Measurements from ENCODE around the gene ESCO1.

ESCO1 gene

DNA sequence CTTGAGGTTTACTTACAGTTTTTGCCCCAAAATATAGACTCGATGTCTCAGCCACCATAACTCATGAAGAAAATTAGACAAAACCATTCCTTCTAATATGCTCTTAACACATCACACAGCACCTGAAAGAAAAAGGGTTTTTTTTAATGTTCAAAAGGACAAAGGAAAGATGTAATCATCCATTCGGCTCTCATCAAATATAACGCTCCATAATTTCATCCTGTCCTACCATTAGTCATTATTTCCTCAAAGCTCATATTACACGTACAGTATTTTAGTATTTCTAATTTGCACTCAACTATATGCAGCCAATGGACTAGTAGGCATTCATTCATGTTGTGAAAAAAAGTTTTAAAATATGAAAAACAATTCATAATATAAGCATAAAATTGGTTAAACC, 24.8 kb downstream of the ESCO1 start:
- DNase-seq = no peak

DNA sequence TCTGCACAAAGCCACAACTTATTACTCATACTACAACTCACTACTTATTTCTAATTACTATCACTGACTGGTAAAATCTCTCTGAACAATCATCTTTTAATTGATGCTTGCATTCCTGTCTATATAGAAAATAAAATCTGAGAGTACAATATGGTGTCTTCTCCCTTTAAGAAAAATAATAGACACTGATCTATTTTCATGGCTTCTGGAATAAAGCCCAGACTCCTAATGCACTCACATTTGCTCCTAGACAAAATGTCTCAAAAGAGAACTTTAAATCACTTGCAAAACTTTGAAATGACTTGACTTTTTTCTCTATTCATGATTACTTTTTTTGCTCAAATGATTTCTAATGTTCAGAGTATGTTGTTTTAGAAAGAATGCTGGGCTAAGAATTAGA, 28.7 kb downstream of the ESCO1 start:
- DNase-seq = no peak

DNA sequence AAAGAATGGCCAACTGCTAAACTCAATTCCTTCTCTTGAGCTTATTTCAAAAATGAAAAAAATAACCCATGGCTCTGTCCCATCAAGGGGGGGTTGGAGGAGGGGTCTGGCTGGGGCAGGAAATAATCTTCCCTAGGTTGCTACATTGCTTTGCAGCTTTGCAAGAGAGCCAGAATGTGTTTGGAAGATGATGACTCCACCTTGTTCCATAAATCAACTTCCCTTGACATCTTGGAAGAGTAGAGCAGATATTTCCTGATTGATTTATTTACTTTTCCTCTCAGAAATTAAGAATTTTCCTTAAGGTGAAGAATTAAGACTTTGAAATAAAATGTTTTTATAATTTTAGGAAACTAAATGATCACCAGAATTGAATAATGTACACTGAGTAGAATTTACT, 41.3 kb downstream of the ESCO1 start:
- no peak for DNase-seq

DNA sequence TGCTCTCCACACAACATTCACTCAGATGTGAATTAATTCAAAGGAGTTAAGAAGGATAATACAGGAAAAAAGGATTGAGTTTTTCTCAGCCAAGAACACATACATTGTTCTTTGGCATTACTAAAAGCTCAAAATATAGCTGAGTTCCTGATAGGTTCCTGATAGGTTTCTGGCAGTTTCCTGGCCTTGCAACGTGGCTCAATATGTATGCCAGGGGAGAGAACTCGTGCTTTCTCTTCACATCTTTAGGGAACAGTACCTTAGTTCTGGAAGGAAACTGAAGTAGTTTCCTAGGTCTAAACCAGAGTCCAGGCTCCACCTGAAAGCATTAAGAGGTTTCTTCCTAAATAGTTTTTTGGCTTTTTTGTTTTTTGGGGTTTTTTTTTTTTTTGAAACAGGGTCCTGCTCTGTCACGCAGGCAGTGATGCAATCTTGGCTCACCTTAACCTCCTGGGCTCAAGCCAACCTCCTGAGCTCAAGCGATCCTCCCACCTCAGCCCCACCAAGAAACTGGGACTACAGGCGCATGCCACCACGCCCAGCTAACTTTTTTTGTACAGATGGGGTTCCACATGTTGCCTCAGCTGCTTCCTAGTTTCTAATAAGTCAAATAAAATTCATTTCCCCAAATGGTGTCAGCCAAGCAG, 42.8 kb downstream of the ESCO1 start:
- no peak for DNase-seq

DNA sequence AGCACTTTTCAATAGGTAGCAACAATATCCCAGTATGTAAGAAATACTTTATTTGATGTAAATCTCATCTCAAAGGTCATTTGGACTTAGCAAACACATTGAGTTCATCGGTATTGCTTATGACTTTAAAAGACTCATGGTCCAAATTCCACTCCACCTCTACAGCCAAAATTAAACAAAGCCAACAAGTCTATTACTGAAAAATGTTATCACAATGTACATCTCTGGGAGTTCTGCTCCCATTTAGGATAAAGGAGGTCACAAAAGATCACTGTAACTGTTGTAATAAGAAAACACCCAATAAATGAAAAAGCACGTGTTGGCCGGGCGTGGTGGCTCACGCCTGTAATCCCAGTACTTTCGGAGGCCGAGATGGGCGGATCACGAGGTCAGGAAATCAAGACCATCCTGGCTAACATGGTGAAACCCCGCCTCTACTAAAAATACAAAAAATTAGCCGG, 50.0 kb downstream of the ESCO1 start:
- no peak for DNase-seq

DNA sequence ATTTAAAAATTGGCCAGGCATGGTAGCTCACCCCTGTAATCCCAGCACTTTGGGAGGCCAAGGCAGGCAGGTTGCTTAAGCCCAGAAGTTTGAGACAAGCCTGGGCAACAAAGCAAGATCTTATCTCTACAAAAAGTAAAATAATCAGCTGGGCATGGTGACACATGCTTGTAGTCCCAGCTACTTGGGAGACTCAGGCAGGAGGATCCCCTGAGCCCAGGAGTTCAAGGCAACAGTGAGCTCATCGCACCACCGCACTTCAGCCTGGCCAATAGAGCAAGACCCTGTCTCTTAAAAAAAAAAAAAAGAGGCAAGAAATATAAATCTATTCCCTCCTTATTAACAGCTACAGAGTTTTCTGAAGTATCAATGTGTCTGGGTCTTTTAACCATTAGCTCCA, 51.9 kb downstream of the ESCO1 start:
- no peak for DNase-seq

DNA sequence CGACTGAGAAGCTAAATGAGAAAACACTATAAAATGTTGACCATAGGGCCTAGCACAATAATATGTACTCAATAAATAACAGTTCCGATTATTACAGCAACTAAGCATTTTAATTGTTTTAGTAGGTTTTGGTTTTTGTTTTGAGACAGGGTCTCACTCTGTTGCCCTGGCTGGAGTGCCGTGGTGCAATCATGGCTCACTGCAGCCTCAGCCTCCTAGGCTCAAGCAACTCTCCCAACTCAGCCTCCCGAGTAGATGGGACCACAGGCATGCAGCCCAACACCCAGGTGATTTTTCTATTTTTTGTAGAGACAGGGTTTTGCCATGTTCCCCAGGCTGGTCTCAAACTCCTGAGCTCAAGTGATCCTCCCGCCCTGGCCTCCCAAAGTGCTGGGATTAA, 54.1 kb downstream of the ESCO1 start:
- DNase-seq = no peak

DNA sequence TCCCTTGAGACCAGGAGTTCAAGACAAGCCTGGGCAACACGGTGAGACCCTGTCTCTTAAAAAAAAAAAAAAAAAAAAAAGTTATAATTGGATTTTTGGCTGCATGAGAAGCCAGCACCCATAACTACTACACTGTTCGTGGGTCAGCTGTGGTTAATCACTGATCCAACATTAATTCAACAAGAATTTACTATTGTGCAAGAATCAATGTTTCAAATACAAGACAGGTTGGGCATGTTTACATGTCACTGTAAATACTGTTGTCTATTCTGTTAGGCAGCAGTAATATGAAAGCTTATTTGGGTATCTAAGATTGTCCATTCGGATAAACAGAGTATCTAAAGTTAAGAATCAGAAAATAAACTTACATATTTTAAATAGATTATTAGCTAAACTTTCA, 62.3 kb downstream of the ESCO1 start:
- no peak for DNase-seq

DNA sequence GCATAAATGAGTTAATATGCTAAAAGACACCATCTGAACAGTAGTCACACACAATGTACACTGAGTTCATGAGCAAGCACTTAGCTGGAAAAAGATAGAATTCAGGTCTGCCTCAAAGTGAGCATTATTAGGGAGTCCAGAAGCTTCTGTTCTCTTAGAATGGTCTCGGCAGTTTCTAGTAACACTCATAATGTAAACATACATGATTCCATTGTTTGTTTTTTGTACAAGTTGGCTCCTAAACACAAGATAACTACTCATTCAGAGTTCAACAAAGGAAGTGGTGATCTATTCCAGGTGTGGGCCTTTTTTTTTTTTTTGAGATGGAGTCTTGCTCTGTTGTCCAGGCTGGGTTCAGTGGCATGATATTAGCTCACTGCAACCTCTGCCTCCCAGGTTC, 66.2 kb downstream of the ESCO1 start:
- DNase-seq = no peak

DNA sequence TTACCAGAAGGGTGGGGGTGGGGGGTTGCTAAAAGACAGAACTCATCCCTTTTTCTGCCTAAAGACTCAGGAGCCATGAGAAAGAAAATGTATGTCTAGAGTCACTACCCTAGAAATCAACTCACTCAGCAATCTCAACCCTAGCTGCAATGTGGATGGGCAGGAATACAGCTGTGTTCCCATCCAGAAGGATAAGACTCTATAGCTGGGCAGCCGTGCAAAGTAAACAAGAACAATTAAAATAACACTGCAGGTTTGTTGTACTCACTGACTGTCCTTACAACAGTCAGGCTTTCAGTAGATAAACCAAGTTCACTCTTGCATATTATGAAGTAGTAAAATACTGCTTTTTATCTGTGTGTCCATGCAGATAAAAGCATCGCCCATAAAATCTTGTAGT, 74.0 kb downstream of the ESCO1 start:
- DNase-seq = no peak

DNA sequence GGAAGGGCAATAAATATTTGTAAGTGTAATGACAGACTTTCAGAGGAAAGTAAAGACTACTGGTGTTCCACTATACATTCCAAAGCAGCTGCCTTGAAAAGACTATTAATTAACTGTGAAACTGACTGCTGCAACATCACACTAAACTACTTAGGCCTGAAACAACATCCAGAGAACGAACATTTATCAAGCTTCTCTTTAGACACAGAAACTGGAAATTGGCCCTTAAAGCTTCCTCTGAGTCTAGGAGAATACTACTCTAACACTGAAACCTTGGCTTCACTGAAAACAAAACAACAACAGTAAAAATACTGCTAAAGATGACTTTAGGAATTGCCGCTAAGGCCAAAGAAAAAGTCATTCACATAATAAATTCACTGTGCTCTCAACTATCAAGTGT, 74.6 kb downstream of the ESCO1 start:
- no peak for DNase-seq

DNA sequence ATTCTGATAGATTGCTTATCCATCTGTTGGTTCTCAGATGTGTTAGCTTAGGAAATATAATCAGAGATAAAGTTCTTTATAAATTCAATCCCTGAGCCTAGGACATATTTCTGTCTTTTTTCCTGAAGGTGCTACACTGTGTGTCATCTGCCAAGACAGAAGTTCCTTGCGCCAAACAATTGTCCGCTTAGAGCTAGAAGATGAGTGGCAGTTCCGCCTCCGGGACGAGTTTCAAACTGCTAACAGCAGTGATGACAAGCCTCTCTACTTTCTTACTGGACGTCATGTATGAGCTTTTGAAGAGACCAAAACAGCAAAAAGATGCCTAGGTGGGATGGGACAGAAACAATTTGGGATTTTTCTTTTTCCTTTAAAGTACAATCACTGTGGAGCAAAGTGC, 78.0 kb downstream of the ESCO1 start:
- DNase-seq = no peak

DNA sequence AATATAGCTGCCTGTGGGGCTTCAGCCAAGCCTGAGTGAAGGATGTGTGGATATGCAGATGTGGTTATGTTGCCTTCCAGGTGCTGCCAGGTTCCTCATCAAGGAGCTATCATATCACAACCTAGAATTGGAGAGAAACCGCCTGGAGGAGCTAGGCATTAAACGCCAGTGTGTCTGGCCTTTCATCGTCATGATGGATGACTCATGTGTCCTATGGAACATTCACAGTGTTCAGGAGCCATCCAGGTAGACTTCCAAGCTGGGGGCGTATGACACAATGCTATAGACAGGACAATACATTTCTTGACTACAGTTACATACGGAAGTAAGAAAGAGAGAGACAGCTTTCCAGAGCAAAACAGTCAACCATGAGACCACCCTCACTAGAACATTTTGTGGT, 86.8 kb downstream of the ESCO1 start:
- DNase-seq = no peak

DNA sequence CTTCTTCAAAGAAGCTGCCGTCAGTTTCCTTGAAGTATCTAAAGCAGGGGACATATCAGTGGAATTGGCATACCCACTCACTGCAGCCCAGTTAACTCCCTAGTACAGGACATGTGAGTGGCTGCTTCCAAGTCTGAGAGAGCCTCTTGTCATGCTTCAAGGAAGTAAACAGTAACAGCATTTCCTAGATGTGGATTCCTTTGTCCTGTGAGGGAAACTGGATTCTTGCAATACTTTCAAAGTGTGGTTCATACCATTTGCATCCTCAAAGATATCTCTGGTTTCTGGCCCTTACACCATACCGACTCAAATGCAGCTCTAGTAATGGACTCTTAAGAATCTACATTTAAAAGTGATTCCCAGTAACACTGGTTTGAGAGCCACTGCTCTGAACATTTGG, 87.2 kb downstream of the ESCO1 start:
- DNase-seq = no peak

DNA sequence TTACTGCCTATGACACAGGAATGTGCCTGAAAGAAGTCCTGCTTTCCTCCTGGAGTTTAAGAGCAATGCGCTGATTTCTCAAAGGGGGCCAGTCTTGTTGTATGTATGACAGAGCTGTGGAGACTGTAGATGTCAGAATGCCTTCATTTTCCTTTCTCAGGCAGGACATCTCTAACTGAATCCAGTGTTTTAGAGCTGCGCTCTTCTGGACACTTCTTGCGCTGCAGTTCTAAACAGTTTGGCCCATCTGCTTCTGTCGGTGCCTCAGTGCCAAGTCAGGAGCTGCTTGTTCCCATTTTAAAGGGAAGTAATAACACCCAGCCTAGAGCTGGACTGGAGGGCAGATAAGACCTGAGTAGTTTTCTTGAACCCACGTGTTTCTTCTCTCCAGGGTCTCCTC, 91.4 kb downstream of the ESCO1 start:
- no peak for DNase-seq

DNA sequence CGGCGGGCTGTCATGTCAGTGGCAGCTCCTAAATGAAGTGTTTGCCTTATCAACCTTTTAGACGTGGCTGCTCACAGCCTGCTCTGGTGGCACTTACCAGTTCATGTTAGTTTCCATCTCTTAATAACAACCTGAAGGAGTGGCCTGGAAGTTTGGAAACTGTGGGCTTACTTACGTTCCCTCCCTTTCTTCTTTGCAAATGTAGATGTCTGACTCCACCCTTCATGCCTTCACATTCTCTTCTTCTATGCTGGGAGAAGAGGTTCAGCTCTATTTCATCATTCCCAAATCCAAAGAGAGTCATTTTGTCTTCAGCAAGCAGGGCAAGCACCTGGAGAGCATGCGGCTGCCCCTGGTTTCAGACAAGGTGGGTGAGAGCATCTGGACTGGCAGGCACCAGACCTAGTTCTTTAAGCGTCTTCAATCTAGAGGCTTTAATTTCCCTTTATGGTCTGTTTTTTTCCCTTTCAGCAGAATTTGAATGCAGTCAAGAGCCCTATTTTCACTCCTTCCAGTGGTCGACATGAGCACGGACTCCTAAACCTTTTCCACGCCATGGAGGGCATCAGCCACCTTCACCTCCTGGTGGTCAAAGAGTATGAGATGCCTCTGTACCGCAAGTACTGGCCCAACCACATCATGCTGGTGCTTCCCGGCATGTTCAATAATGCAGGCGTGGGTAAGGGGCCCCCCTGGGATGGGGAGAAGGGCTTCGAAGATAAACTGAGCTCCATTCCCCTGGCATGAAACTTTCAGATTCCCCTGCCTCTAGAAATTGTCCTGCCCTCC, 92.4 kb downstream of the ESCO1 start:
- no peak for DNase-seq

DNA sequence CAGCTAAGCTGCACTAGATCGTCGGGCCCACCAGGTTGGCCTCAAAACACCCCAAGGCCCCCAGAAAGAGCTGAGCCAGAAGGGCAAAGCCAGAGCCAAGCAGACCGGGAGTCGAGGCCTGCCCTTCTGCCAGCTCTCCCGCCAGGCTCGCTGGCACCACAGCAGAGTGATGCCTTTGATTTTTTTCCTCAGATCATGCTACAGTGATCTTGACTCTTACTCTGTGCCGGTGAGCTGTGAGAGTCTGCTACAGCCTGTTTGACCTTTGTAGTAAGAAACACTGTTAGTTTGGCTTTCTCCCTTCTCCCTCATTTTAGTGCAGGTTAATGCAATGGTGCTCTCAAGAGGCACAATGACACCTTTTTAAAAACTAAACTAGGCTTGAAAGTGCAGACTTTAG, 97.8 kb downstream of the ESCO1 start:
- DNase-seq = no peak

DNA sequence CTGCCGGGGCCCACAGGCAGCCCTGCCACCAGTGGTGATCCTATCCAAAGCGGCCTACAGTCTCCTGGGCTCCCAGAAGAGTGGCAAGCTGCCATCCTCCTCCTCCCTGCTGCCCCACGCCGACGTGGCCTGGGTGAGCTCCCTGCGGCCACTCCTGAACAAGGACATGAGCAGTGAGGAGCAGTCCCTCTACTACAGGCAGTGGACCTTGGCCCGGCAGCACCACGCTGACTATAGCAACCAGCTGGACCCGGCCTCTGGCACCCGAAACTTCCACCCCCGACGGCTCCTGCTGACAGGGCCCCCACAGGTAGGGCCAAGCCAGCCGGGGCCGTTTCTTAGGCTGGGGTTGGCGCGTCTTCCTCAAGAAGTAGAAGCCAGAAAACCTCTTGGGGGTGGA, 100.5 kb downstream of the ESCO1 start:
- no peak for DNase-seq

DNA sequence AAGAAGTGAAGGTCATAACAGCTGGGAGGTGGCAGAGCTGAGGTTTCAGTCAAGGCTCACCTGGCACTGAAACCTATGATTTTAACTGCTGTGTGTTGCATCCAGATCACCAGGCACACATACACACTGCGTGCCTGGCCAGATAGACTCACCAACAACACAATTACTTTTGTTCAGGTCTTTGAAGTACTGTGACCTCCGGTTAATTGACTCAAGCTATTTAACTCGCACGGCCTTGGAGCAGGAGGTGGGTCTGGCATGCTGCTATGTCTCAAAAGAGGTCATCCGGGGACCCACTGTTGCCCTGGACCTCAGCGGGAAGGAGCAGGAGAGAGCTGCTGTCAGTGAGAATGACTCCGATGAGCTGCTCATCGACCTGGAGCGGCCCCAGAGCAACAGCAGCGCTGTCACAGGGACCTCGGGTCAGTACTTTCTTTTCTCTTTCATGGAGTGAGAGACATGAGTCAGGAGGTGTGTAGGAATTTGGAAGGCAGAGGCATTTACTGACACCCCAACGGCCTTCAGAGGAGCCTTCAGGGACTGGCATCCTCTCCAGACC, 104.1 kb downstream of the ESCO1 start:
- DNase-seq = no peak

DNA sequence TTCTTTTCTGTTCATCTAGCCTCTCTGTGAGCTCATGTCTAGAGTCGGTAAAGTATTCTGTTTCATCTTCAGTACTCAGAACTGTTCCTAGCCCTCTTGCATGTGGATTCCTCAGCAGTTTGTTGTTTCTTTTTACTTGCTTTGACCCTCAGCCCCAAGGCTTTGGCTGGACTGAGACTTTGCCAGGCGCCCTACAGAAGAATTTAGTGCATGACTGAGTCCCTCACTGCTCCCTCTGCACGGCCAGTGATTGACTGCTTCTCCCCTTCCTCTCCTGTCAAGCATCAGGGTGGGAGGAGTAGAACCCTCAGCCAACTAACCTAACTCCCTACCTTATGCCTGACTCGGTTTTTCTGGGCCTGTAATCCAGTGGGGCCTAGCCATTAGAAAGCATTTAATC, 109.8 kb downstream of the ESCO1 start:
- no peak for DNase-seq

DNA sequence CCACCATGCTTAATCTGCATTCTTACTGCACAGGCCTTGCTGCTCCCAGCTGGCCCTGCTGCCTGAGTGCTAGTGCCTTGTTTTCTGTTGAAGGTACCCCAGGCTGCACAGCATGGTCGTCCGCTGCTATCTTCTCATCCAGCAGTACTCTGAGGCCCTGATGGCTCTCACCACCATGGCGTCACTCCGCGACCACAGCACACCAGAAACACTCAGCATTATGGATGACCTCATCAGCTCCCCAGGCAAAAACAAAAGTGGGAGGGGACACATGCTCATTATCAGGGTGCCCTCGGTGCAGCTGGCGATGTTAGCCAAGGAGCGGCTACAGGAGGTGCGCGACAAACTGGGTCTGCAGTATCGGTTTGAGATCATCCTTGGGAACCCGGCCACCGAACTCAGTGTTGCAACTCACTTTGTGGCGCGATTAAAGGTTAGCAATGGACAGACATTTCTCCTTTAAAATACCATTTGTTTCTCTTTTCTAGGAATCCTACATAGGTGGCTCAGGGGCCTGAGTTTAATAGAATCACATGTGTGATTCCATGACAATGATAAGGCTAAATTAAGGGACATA, 110.5 kb downstream of the ESCO1 start:
- DNase-seq = no peak

DNA sequence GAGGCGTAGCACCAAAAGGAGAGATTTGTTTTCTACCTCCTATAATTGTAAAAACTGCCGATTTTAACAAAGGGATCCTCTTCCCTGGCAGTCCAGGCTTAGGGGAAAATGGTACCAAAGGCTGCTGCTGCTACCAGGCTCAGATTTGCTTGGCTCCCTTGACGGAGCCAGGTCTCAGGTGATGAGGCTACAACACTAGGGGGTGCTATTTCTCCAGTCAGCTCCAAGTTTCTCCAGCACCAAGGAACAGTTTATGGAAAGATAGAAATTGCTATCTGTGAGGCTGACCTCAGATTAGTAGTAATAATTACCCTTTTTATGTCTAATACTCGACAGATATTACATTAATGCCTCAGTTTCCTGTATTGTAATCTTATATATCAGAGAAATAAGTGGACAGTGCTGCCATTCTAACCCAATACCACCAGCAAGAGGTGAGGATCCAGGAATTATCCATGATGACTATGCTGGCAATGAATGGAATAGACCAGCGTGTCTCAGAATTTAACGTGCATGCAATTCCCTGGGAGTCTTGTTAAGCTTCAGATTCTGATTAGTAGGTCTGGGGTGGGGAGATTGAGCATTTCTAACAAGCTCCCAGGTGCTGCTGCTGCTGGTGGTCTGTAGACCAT, 111.3 kb downstream of the ESCO1 start:
- DNase-seq = peak; percentile 79

DNA sequence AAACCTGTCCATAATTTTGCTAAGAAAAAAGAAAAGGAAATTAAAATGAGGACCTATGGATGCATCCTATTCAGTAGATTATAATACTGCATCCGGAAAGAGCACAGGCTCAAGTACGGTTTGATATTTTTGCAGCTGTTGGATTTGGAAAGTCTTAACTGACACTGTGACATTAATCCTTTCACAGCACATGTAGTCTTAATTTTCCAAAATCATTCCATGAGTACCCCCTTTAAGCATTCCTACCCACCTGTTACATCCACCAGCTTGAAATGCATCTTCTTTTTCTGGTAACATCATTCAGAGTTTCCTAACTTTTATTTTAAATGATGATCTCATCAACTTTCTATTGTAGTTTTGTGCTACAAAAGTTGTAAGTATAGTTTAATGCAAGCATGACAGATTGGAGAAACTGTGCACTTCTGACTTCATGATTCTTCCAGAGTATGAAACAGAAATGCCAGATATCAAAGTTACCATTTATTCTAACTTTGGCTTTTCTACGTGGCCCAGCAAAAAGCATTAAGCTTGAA, 113.5 kb downstream of the ESCO1 start:
- DNase-seq = no peak

Measured in NCI-H1105 treated with DMSO at 0.1 percent for 48 hours (cell line).